NCI-H460 (cell line): ENCODE measurements around the gene CREB5. TPM values are rescaled to one million over a fixed set of nuclear protein-coding genes. Genes with fewer than 3 reads are reported as not detected.
"Not testable (repeated sequence)": the region's sequence is repeated elsewhere in the genome, so short reads cannot be mapped to it uniquely, and the experiment has no call there.

Experiments used
- DNase-seq: peaks from one replicate; pipeline ENCODE4 v3.0.0-alpha.2; 2016; ENCODE audit warnings: low read depth; ENCODE audit errors: extremely low read depth
- total RNA-seq: library from RNA; depleted of rRNA; stranded (reverse); fragments of >200 nt; shearing (Covaris generic); gene quantifications from 2 replicates; pipeline ENCODE4 v1.2.3, GENCODE V29; 2014

CREB5 gene
- total RNA-seq, 1 experiment from 2014 or later: 26.1 TPM

DNA sequence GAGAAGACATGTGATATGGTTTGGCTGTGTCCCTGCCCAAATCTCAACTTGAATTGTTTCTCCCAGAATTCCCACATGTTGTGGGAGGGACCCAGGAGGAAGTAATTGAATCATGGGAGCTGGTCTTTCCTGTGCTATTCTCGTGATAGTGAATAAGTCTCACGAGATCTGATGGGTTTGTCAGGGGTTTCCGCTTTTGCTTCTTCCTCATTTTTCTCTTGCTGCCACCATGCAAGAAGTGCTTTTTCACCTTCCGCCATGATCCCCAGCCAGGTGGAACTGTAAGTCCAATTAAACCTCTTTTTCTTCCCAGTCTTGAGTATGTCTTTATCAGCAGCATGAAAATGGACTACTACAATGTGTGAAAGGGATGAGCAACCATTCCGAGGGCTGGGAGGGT lies 185.7 kb downstream of the CREB5 start:
- DNase-seq: not testable (repeated sequence)

DNA sequence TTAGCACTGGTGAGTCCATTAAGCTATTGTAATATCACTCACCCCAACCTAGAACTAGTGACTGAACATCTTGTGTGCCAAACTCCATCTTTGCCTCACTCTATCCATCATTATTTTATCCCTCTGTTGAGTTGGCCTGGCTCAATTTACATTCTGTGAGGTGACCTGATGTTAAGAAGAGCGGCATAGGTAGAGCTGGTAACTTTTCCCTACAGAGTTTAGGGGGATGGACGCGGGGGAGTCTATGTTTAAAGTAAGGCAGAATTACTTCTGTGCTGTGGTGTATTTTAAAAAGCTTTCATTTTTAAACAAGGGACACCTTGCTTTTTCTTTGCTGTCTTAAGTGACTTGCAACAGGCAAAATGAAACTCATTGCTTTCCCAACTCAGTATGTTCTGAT lies 186.3 kb downstream of the CREB5 start:
- no peak for DNase-seq

DNA sequence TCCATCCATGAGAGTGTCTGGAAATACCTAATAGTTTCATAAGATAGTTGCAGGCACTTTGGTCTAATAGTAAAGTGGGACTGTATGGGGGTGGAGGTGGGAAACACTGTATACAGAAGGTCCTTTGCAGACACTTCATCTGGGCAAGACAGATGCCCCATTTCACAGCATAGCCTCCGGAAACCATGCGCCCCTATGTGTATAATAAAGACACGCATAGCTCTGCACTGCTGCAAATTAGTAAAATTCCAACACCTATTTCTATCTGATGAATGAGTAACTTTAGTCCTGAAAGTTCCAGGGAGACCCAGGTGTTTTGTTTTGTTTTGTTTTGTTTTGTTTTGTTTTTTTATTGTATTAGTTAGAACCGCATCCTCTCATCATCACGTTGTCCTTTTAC lies 187.1 kb downstream of the CREB5 start:
- DNase-seq: no peak

DNA sequence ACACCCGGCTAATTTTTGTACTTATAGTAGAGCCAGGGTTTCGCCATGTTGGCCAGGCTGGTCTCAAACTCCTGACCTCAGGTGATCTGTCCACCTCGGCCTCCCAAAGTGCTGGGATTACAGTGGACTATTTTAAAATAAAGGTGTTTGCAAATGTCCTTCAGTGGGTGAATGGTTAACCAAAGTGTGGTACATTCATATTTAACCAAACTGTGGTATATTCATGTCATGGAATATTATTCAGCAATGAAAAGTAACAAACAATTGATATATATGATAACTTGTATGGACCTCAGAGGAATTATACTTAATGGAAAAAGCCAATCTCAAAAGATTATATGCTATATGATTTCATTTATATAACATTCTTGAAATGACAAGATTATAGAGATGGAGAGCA lies 190.0 kb downstream of the CREB5 start:
- DNase-seq: no peak

DNA sequence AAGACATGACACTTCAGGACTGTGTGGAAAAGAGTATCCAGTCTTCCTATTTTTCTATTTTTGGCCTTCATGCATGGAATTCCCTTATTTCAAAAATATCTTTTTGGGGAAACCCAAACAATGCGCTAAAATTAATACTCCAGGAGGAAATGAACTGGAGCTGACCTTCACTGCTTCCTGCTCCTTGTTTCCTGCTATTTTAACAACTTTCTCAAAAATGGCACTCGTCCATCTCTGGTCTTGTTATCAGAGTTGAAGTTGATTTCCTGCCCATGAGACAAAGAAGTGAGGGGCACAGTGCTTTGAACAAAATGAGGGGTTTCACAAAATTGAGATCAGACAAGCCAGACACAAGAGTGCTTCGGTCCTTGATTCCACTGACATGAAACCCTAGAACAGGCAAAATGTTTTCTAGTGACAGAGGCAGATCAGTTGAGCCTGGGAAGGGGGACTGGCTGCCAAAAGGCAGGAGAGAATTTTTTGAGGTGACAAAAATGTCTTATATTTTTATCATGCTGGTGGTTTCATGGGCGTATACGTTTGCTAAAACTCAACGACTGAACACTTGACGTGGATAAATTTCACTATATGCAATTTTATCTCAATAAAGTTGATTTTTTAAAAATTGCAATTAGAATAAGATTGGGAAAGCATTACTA lies 193.2 kb downstream of the CREB5 start:
- DNase-seq: no peak

DNA sequence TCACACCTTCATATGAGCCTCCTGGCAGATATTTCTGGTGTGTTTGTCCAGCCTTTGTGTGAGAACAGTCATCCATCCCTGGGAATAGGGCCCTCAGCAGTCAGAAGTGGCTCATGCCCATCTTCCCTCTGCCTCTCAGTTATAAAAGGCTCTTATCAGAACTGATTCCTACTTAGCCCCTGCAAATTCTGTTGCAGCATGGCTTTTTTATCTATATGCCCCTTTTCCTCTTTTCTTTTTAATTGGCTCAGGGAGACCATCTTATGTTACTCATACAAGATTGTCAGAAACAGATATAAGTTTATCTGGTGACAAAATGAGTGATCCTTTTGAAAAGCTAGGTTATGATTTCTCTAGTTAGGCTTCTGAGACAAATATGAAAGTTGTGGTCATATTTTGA lies 194.1 kb downstream of the CREB5 start:
- no peak for DNase-seq

DNA sequence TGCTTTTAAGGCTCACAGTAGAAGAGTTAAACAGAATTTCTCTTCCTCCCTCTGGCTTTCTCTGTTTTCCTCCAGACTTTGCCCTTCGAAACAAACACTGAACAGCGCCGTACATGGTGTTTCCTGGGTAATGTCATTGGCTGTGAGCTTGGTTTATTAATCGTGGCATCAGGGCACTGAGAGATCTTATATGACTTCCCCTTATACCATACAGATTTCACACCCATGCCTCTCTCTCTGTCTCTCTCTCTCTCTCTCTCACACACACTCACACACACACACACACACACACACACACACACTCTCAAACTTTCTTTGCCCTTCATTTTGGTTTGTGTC lies 195.5 kb downstream of the CREB5 start:
- DNase-seq: no peak

DNA sequence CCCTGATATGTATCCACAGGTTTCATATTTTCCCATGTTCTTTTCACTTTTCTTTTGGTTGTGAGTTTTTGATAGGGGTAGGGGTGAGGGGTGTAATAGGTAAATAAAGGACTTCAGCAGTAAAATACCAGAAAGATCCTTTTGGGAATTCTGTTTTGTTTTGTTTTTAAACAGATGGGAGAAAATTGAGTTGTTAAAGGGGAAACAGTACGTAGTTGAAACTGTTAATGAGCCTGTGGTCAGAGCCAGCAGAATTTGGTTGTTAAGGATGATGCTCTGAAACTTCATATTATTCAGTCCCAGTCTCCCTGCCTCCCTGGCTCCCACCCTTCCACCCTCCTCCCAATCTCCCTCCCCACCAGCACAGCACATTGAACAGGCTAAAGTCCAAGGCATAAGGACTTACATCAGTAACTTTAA lies 195.9 kb downstream of the CREB5 start:
- DNase-seq: no peak

DNA sequence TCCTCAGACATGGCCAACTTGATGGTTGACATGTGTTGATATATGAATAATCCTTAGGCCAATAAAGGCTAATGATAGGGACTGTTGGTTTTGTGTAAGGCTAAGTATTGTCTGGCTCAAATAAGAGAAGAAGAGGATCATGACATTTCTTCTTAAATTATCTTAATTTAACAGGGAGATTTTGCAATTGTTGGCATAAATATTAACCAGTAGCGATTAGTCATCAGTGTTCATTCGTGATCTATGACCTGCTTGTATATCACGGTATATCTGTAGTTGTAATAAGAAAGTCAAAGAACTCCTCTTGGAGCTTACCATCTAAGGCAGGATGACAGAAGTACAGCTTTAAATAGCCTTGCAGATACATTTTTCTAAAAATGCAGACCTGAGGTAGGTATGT lies 196.4 kb downstream of the CREB5 start:
- no peak for DNase-seq

DNA sequence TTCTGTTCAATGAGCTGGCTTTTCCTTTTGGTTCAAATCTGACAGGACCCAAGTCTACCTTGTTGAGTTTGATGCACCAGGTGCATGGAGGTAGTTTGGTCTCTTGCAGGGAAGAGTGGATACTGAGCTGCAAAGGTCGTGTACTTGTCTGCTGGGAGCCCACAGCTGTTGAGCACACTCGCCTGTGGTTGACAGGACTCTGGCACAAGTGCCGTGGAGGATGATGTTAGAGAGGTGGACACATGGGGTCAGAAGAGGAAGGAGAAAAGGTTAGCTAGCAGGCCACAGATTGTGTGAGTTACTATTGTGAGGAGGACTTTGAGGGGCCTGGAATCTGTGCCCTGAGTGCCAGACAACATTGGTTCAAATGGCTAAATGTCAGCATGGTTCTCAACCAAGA lies 197.3 kb downstream of the CREB5 start:
- DNase-seq: no peak

DNA sequence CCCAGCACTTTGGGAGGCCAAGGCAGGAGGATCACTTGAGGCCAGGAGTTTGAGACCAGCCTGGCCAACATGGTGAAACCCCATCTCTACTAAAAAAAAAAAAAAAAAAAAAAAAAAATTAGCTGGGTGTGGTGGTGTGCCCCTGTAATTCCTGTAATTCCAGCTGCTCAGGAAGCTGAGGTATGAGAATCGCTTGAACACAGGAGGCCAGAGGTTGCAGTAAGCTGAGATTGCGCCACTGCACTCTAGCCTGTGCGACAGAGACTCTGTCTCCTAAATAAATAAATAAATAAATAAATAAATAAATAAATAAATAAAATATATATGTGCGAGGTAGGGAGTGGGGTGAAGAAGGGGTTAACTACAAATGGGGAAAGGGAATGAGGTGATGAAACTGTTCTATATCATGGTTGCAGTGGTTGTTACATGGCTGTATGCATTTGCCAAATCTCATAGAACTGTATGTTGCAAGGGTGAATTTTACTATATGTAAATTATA lies 199.1 kb downstream of the CREB5 start:
- not testable (repeated sequence) for DNase-seq

DNA sequence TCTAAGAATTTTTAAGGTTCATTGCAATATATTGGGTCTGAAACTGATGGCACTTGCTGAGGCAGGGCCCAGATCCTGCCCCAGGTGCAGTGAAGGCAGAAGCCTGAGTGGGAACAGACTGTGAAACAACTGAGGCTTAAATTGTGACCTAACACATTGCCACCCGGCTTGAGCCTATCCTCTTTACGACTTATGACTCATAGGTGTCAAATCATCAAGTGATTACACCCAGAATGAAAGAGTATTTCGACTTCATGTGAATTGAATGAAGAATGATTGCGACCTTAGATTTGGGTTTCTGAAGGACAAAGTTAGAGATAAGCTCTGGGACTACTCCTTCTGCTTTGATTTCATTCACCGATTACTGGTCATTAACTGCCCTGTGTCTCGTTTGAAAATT lies 200.9 kb downstream of the CREB5 start:
- DNase-seq: no peak

DNA sequence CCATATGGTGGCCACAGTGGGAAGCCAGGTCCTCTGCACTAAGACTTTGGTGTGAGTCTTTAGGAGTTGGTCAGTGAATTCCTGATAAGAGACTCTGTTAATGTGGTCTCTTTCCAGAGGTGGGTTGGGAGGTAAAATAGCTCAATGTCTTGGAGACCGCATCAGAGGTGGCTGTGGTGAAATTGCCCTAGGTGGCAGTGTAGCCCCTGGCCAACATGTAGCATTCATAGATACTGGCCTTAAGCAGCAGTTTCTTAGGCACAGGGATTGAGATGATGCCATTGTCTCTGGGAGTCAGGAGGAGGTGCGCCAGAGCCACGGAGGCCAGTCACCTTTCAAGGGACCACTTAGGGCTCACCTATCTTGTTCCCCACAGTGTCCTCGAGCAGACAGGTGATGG lies 202.8 kb downstream of the CREB5 start:
- no peak for DNase-seq

DNA sequence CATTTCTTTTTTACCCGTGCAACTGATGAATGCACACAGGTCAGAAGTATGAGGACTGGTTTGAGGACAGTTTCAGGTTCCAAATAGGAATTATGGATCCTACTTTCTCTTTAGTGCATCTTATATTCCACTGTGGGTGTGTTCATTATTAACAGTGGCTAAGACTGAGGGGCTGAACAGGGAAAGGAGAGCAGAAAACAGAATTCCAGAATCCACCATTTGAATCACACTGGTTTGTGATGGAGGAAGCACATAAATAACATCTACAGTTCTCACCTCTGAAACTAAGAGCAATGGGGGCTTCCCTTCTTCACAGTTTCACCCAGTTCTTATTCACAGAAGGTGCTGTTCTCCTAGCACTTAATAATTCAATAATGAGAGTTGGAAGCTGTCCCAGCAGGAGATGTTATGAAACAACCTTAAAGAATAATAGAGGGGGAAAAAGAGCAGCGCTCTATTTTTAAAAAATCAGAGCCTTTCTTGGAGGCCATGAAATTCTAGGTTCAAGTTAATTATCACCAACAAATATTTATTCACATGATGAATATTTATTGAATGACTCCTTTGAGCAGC lies 205.1 kb downstream of the CREB5 start:
- DNase-seq: no peak

DNA sequence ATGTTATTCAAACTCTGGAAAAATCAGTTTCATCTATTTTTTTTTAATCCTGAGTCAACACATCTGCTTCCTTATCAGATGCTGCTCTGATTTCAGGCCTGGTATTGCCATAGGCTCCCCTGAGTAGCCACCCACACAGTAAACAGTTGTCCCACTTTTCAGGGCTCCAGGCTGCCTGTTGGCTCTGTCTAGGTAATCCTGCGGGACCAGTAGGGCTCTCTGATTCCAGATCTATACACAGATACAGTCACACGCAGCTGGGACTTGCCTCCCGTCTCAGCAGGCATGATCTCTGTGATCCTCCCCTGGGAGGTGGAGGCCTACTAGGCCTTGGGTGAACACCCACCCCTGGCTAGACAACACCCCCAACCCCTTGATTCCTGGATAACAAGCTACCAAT lies 206.1 kb downstream of the CREB5 start:
- DNase-seq: no peak

DNA sequence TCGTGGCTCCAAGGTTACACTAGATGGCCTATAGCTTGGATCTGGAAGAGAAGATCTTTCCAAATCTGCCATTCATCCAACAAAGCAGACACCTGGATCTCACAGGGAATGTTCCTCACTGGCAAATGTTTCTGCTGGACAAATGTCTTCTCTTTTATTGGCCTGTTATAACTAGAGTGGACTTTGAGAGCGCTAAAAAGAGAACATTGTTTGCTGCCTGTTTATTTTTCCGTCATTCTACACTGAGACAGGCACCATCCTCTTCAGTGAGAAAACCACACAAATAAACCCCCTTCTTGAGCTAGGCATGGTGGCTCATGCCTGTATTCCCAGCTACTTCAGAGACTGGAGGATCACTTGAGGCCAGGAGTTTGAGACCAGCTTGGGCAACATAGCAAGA lies 206.9 kb downstream of the CREB5 start:
- DNase-seq: no peak

DNA sequence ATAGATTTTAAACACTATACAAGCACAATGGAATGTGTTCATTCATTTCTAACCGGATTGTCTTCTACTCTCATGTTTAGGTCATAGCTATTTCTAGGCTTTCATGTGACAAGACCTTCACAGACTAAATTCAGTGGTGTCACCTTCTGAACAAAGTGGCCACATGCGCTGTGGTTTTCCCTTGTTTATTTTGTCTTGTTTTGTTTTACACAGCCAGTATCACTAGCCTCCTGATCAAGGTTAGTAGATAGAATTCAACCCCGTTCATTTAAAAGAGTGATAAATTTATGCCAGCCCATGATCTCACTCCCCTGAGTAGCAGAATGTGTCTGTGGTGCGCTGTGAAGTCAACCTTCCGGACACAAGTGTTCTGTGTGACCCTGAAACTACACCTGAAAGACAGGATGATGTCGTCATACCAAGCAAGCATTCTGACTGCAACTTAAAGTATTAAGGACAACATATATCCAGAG lies 209.1 kb downstream of the CREB5 start:
- DNase-seq: no peak

DNA sequence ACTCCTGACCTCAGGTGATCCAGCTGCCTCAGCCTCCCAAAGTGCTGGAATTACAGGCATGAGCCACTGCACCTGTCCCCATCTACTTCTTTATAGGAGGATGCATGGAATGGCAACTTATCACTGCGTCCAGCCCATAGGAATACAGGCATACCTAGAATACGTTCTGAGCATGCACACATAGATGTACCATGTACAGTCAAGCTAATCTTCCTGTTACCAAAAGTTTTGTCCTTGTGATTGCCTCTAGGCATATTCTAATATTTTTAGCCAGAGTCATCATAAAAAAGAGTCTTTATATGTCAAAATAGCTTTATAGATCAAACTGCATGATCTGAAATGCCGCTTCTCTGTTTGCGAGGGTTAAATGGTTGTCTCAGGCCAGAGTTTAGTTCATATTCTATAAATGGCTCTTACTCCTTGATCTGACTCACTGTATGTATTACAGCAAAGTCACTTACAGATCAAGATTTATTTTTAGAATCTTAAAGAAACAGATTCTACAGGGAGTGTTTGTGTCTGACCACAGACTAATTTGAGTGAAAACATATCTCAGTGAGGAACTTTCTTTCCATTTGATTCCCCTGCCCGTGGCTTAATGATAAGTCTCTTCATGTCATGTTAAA lies 210.9 kb downstream of the CREB5 start:
- no peak for DNase-seq

DNA sequence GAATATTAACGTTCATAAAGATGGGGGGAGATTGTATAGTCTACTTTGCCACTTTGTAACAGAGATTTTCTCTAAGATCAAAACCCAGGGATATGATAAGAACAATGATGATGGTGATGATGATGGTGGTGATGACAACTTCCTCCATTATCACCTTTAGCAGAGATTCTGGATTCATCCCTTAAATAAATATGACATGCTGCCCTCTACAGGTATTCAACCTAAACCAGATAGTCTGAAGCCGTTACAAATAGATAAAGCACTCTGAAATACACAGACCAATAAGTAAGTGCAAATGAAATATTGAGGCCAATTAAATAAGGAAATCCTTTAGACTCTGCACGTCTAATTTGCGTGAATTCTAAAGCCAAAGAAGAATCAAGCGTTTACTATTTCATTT lies 211.5 kb downstream of the CREB5 start:
- DNase-seq: no peak

DNA sequence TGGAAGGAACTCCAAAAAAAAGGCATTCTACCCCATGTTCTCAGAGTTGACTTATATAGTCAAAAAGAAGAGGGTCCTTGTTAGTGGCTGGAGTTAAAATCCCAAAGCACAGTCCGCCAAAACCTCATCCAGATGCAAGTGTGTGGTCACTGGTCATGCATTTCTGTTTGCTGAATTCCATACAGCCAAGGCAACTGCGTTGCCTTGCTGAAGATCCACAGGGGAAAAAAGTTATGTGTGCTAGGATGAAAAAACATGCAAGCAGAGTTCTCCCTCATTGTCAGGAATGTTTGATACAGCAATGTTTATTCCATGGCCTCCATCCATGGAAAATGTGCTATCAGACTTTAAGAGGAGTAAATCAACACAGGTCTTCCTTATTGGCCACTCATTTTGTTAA lies 213.1 kb downstream of the CREB5 start:
- DNase-seq: no peak

DNA sequence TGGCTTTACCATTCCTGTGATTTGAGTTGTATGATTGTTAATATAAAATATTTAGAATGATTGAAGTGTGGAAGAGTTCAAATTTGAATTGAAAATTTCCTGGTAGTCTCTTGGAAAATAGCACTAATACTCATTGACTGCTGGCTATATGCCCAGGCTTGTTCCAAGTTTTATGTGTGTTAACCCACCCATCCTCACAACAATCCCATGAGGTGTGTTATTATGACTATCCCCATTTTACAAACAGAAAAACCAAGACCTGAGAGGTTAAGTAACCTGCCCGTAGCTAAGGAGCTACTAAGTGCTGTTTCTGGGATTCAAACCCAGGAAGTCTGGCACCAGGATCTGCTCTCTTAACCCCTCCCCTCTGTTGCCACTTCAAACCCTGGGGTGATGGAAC lies 213.9 kb downstream of the CREB5 start:
- DNase-seq: no peak

DNA sequence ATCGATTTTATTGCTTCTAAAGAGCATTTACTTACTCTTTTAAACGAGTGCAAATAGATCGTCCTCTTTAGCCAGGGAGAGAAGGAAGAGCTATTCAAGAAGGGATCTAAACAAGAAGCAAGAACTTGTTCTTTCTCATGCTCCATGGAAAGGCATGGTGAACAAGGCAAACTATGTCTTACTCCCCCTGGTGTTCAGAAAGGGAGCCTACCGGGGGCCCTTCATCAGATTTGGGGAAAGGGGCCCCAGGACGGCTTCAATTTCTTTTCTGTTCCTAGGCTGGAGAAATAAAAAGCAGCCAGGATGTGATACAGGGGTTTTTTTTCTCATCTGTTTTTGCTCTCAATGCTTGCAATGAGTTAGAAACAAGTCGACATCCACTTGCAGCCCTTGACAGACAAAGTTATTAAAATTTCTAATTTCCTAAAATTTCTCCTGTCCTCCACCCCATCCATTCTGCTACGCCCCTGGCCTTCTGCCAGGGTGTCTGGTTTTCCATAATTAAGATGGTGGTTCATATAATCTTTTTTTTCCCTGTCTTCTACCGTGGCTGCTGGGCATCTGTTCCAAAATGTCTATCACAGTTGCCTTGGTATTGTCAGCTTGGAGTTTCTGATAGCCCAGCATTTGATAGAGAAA lies 214.4 kb downstream of the CREB5 start:
- peak; percentile 39 for DNase-seq
